Type B pancreatic cell (in vitro differentiated cells): Measurements from ENCODE around the gene SYTL2. TPM values are rescaled to one million over a fixed set of nuclear protein-coding genes. Genes with fewer than 3 reads are reported as not detected.

ENCODE experiments used
- DNase-seq: peaks from one replicate; pipeline ENCODE4 v3.0.0; 2021; ENCODE audit warnings: mixed read lengths; ENCODE audit not compliant: unreplicated experiment; ENCODE audit errors: extremely low spot score
- H3K27ac Mint-ChIP-seq: 2 replicates; pipeline ENCODE4 v1.8.0; 2021; ENCODE audit warnings: mild to moderate bottlenecking, mixed read lengths
- H3K27me3 Mint-ChIP-seq: 2 replicates; pipeline ENCODE4 v1.8.0; 2021; ENCODE audit warnings: mixed read lengths
- H3K36me3 Mint-ChIP-seq: 2 replicates; pipeline ENCODE4 v1.8.0; 2021; ENCODE audit warnings: mixed read lengths
- H3K4me1 Mint-ChIP-seq: one replicate; pipeline ENCODE4 v1.8.0; 2021; ENCODE audit warnings: mixed read lengths; ENCODE audit not compliant: unreplicated experiment
- H3K4me3 Mint-ChIP-seq: 2 replicates; pipeline ENCODE4 v1.8.0; 2021; ENCODE audit warnings: mild to moderate bottlenecking, mixed read lengths
- H3K9me3 Mint-ChIP-seq: 2 replicates; pipeline ENCODE4 v1.8.0; 2021; ENCODE audit warnings: mixed read lengths
- CTCF ChIP-seq: fragments of 200-600 bp; sonication (generic); conservative IDR thresholded peaks from 2 replicates; pipeline ENCODE4 v1.5.0; 2021; ENCODE audit warnings: antibody characterized with exemption, mild to moderate bottlenecking
- total RNA-seq: library from RNA; stranded (reverse); gene quantifications from 2 replicates; pipeline ENCODE4 v1.2.1, GENCODE V29; 2021; ENCODE audit warnings: low replicate concordance

The SYTL2 gene
- total RNA-seq, 1 donor from 2014 or later, result 30.6 TPM

- H3K4me1 Mint-ChIP-seq, result peaks cover 11% of the 10 kb centered on the region
- H3K36me3 Mint-ChIP-seq, result peaks cover 10% of the 10 kb centered on the region
- no peak overlapping the region for H3K27ac Mint-ChIP-seq
- TF ChIP-seq CTCF, result no peak
- H3K9me3 Mint-ChIP-seq, result peaks cover 7% of the 10 kb centered on the region
- no peak for DNase-seq
- H3K4me3 Mint-ChIP-seq, result no peak overlapping the region
- no peaks in the 10 kb centered on the region for H3K27me3 Mint-ChIP-seq
These were observed 105.1 kb downstream of the SYTL2 start for GRCh38 chr11:85705800-85706199.

GRCh38 chr11:85704967-85705366 lies 106.0 kb downstream of the SYTL2 start:
- H3K4me3 Mint-ChIP-seq, result no peak overlapping the region
- no peaks in the 10 kb centered on the region for H3K27me3 Mint-ChIP-seq

GRCh38 chr11:85699957-85700741 lies 110.8 kb downstream of the SYTL2 start:
- peaks cover 7% of the 10 kb centered on the region for H3K4me1 Mint-ChIP-seq
- no peaks in the 10 kb centered on the region for H3K27me3 Mint-ChIP-seq
- peaks cover 7% of the 10 kb centered on the region for H3K9me3 Mint-ChIP-seq
- peaks cover 3% of the 10 kb centered on the region for H3K36me3 Mint-ChIP-seq
- no peak for TF ChIP-seq CTCF
- DNase-seq, result no peak
- H3K27ac Mint-ChIP-seq, result no peak overlapping the region
- H3K4me3 Mint-ChIP-seq, result no peak overlapping the region

More at GRCh38 chr11:85704967-85705366, 106.0 kb downstream of the SYTL2 start:
- Mint-ChIP-seq H3K4me1 (peaks cover 8% of the 10 kb centered on the region), H3K27ac (no peak overlapping the region), H3K9me3 (peaks cover 7% of the 10 kb centered on the region), H3K36me3 (peaks cover 10% of the 10 kb centered on the region)
- TF ChIP-seq CTCF, result no peak
- no peak for DNase-seq

GRCh38 chr11:85698195-85698594 lies 112.7 kb downstream of the SYTL2 start:
- H3K27ac Mint-ChIP-seq, result no peak overlapping the region
- H3K9me3 Mint-ChIP-seq, result peaks cover 7% of the 10 kb centered on the region
- H3K4me3 Mint-ChIP-seq, result no peak overlapping the region
- TF ChIP-seq CTCF, result no peak
- DNase-seq, result no peak
- H3K27me3 Mint-ChIP-seq, result no peaks in the 10 kb centered on the region
- peaks cover 3% of the 10 kb centered on the region for H3K36me3 Mint-ChIP-seq
- H3K4me1 Mint-ChIP-seq, result peaks cover 7% of the 10 kb centered on the region

- H3K4me1 Mint-ChIP-seq, result peaks cover 7% of the 10 kb centered on the region
- H3K4me3 Mint-ChIP-seq, result no peak overlapping the region
- TF ChIP-seq CTCF, result no peak
- H3K36me3 Mint-ChIP-seq, result peaks cover 3% of the 10 kb centered on the region
- no peak for DNase-seq
- H3K27me3 Mint-ChIP-seq, result no peaks in the 10 kb centered on the region
- peaks cover 2% of the 10 kb centered on the region for H3K9me3 Mint-ChIP-seq
- no peak overlapping the region for H3K27ac Mint-ChIP-seq
These were observed 113.2 kb downstream of the SYTL2 start for GRCh38 chr11:85697747-85698146.
